GM23338 (cell line): ENCODE results near the gene ANKRD53. TPM values are rescaled to one million over a fixed set of nuclear protein-coding genes. Genes with fewer than 3 reads are reported as not detected.

Source experiments
- ATAC-seq: fragments of 200-7000 bp; cut with Tn5 transposase; 3 replicates; pipeline ENCODE4 v1.9.1; 2020
- DNase-seq: peaks from one replicate; pipeline ENCODE4 v3.0.0-alpha.2; 2015; ENCODE audit warnings: low spot score
- H2AFZ ChIP-seq: fragments of 200-600 bp; sonication (generic); 2 replicates; pipeline ENCODE4 v1.8.0; 2016; ENCODE audit warnings: antibody characterized with exemption, mild to moderate bottlenecking, moderate library complexity
- H3F3A ChIP-seq: fragments of 200-600 bp; sonication (generic); replicated peaks from 2 replicates; pipeline ENCODE4 v1.8.0; 2017; ENCODE audit warnings: antibody characterized with exemption, mixed run types, low read depth
- H3K27ac ChIP-seq: fragments of 200-600 bp; sonication (generic); 2 replicates; pipeline ENCODE4 v1.6.1; 2016; ENCODE audit warnings: low read depth
- H3K27me3 ChIP-seq: fragments of 200-600 bp; sonication (generic); 2 replicates; pipeline ENCODE4 v1.8.0; 2016; ENCODE audit warnings: mild to moderate bottlenecking, mixed run types, moderate library complexity; ENCODE audit not compliant: insufficient read depth
- H3K36me3 ChIP-seq: fragments of 200-600 bp; sonication (generic); 2 replicates; pipeline ENCODE4 v1.8.0; 2016; ENCODE audit warnings: mild to moderate bottlenecking; ENCODE audit not compliant: insufficient read depth
- H3K4me1 ChIP-seq: fragments of 200-600 bp; sonication (generic); 2 replicates; pipeline ENCODE4 v1.8.0; 2016; ENCODE audit warnings: mild to moderate bottlenecking, moderate library complexity; ENCODE audit not compliant: insufficient read depth
- H3K4me2 ChIP-seq: fragments of 200-600 bp; sonication (generic); 2 replicates; pipeline ENCODE4 v1.7.1; 2017; ENCODE audit warnings: mixed run types
- H3K4me3 ChIP-seq: fragments of 200-600 bp; sonication (generic); 2 replicates; pipeline ENCODE4 v1.6.1; 2016; ENCODE audit warnings: mixed run types
- H3K79me2 ChIP-seq: fragments of 200-600 bp; sonication (generic); replicated peaks from 2 replicates; pipeline ENCODE4 v1.8.0; 2017; ENCODE audit warnings: mild to moderate bottlenecking; ENCODE audit not compliant: insufficient read depth
- H3K9me2 ChIP-seq: fragments of 200-600 bp; sonication (generic); 2 replicates; pipeline ENCODE4 v1.8.0; 2017; ENCODE audit not compliant: insufficient read depth
- H4K20me1 ChIP-seq: fragments of 200-600 bp; sonication (generic); replicated peaks from 2 replicates; pipeline ENCODE4 v1.8.0; 2017; ENCODE audit warnings: mild to moderate bottlenecking; ENCODE audit not compliant: insufficient read depth
- H3K27ac Mint-ChIP-seq: 2 replicates; pipeline ENCODE4 v1.8.0; 2020; ENCODE audit warnings: inconsistent platforms, mild to moderate bottlenecking, moderate library complexity, mixed read lengths
- H3K27me3 Mint-ChIP-seq: 3 replicates; pipeline ENCODE4 v1.8.0; 2022; ENCODE audit warnings: low read depth, mild to moderate bottlenecking, moderate library complexity, mixed read lengths, inconsistent platforms; ENCODE audit not compliant: insufficient read depth, poor library complexity
- H3K36me3 Mint-ChIP-seq: 3 replicates; pipeline ENCODE4 v1.8.0; 2021; ENCODE audit warnings: low read depth, mild to moderate bottlenecking, inconsistent platforms, moderate library complexity, mixed read lengths
- H3K4me1 Mint-ChIP-seq: 3 replicates; pipeline ENCODE4 v1.8.0; 2020; ENCODE audit warnings: mild to moderate bottlenecking, inconsistent platforms, mixed read lengths
- H3K4me3 Mint-ChIP-seq: 3 replicates; pipeline ENCODE4 v1.8.0; 2021; ENCODE audit warnings: moderate library complexity, mild to moderate bottlenecking, inconsistent platforms, mixed read lengths
- H3K9me3 Mint-ChIP-seq: 3 replicates; pipeline ENCODE4 v1.8.0; 2020; ENCODE audit warnings: moderate library complexity, mild to moderate bottlenecking, inconsistent platforms, mixed read lengths
- JUNB ChIP-seq: IDR thresholded peaks from one replicate; pipeline ENCODE4 v1.6.1; 2016; ENCODE audit warnings: antibody characterized with exemption; ENCODE audit not compliant: unreplicated experiment
- NANOG ChIP-seq: IDR thresholded peaks from 2 replicates; pipeline ENCODE4 v1.6.1; 2016; ENCODE audit warnings: antibody characterized with exemption, borderline replicate concordance
- ZNF114 ChIP-seq: fragments of 250-450 bp; sonication (Bioruptor Pico); IDR thresholded peaks from 2 replicates; pipeline ENCODE4 v1.5.0; 2020; ENCODE audit warnings: mild to moderate bottlenecking, moderate library complexity
- ZNF331 ChIP-seq: fragments of 250-450 bp; sonication (Bioruptor Pico); IDR thresholded peaks from 2 replicates; pipeline ENCODE4 v1.5.0; 2020; ENCODE audit warnings: low read depth, mild to moderate bottlenecking, moderate library complexity
- polyA plus RNA-seq: library from polyadenylated mRNA; unstranded; fragments of >200 nt; fragmentation: Nextera tagmentation; extraction: Ambion mirVana; gene quantifications from 2 replicates; pipeline ENCODE4 v1.2.1, GENCODE V29; 2016
- total RNA-seq: library from RNA; depleted of rRNA; stranded (reverse); fragments of >200 nt; shearing (Covaris generic); gene quantifications from 2 replicates; pipeline ENCODE4 v1.2.3, GENCODE V29; 2014
- TF ChIP-seq, protein P1 (sequence below): fragments of 250-450 bp; sonication (Bioruptor Pico); IDR thresholded peaks from 2 replicates; pipeline ENCODE4 v1.5.0; 2020; ENCODE audit warnings: mild to moderate bottlenecking, moderate library complexity
- TF ChIP-seq, protein P2 (sequence below), 2 experiments: fragments of 200-600 bp in 1 of 2; sonication (generic) in 1 of 2; conservative IDR thresholded peaks; 2 replicates each; pipeline versions ENCODE4 v1.5.1 to v1.6.1; 2016 to 2017; ENCODE audit warnings: antibody characterized with exemption in 2 of 2, low read depth in 2 of 2, mild to moderate bottlenecking in 2 of 2, moderate library complexity in 1 of 2
- TF ChIP-seq, protein P3 (sequence below): IDR thresholded peaks from one replicate; pipeline ENCODE4 v1.6.1; 2018; ENCODE audit warnings: antibody characterized with exemption; ENCODE audit not compliant: unreplicated experiment

Gene ANKRD53
- total and polyA plus RNA-seq, 2 experiments from 2014 or later: 0.32 to 0.73 TPM

- H2AFZ ChIP-seq: no peak overlapping the region
- no peaks in the 10 kb centered on the region for H4K20me1 ChIP-seq
- ATAC-seq (no peak), DNase-seq (no peak)
- H3K4me1 Mint-ChIP-seq: peaks cover 4% of the 10 kb centered on the region
- TF ChIP-seq, protein P1, sequence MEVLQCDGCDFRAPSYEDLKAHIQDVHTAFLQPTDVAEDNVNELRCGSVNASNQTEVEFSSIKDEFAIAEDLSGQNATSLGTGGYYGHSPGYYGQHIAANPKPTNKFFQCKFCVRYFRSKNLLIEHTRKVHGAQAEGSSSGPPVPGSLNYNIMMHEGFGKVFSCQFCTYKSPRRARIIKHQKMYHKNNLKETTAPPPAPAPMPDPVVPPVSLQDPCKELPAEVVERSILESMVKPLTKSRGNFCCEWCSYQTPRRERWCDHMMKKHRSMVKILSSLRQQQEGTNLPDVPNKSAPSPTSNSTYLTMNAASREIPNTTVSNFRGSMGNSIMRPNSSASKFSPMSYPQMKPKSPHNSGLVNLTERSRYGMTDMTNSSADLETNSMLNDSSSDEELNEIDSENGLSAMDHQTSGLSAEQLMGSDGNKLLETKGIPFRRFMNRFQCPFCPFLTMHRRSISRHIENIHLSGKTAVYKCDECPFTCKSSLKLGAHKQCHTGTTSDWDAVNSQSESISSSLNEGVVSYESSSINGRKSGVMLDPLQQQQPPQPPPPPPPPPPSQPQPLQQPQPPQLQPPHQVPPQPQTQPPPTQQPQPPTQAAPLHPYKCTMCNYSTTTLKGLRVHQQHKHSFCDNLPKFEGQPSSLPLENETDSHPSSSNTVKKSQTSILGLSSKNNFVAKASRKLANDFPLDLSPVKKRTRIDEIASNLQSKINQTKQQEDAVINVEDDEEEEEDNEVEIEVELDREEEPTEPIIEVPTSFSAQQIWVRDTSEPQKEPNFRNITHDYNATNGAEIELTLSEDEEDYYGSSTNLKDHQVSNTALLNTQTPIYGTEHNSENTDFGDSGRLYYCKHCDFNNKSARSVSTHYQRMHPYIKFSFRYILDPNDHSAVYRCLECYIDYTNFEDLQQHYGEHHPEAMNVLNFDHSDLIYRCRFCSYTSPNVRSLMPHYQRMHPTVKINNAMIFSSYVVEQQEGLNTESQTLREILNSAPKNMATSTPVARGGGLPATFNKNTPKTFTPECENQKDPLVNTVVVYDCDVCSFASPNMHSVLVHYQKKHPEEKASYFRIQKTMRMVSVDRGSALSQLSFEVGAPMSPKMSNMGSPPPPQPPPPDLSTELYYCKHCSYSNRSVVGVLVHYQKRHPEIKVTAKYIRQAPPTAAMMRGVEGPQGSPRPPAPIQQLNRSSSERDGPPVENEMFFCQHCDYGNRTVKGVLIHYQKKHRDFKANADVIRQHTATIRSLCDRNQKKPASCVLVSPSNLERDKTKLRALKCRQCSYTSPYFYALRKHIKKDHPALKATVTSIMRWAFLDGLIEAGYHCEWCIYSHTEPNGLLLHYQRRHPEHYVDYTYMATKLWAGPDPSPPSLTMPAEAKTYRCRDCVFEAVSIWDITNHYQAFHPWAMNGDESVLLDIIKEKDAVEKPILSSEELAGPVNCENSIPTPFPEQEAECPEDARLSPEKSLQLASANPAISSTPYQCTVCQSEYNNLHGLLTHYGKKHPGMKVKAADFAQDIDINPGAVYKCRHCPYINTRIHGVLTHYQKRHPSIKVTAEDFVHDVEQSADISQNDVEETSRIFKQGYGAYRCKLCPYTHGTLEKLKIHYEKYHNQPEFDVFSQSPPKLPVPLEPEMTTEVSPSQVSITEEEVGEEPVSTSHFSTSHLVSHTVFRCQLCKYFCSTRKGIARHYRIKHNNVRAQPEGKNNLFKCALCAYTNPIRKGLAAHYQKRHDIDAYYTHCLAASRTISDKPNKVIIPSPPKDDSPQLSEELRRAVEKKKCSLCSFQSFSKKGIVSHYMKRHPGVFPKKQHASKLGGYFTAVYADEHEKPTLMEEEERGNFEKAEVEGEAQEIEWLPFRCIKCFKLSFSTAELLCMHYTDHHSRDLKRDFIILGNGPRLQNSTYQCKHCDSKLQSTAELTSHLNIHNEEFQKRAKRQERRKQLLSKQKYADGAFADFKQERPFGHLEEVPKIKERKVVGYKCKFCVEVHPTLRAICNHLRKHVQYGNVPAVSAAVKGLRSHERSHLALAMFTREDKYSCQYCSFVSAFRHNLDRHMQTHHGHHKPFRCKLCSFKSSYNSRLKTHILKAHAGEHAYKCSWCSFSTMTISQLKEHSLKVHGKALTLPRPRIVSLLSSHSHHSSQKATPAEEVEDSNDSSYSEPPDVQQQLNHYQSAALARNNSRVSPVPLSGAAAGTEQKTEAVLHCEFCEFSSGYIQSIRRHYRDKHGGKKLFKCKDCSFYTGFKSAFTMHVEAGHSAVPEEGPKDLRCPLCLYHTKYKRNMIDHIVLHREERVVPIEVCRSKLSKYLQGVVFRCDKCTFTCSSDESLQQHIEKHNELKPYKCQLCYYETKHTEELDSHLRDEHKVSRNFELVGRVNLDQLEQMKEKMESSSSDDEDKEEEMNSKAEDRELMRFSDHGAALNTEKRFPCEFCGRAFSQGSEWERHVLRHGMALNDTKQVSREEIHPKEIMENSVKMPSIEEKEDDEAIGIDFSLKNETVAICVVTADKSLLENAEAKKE: no peak
- TF ChIP-seq ZNF114: no peak
- TF ChIP-seq, protein P2, sequence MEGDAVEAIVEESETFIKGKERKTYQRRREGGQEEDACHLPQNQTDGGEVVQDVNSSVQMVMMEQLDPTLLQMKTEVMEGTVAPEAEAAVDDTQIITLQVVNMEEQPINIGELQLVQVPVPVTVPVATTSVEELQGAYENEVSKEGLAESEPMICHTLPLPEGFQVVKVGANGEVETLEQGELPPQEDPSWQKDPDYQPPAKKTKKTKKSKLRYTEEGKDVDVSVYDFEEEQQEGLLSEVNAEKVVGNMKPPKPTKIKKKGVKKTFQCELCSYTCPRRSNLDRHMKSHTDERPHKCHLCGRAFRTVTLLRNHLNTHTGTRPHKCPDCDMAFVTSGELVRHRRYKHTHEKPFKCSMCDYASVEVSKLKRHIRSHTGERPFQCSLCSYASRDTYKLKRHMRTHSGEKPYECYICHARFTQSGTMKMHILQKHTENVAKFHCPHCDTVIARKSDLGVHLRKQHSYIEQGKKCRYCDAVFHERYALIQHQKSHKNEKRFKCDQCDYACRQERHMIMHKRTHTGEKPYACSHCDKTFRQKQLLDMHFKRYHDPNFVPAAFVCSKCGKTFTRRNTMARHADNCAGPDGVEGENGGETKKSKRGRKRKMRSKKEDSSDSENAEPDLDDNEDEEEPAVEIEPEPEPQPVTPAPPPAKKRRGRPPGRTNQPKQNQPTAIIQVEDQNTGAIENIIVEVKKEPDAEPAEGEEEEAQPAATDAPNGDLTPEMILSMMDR (conservative IDR thresholded peaks at IDR 0.05; ENCODE audit: low read depth in 2 of 2): peak in 1 of 2 experiments; percentile 28; a peak in 1 of 4 replicates
- no peak overlapping the region for H3K27ac Mint-ChIP-seq
- no peaks in the 10 kb centered on the region for H3K79me2 ChIP-seq
- peaks cover 4% of the 10 kb centered on the region; the same call in 1 of the 2 replicates for H3K4me1 ChIP-seq
- H3K27me3 Mint-ChIP-seq: peaks cover 46% of the 10 kb centered on the region
- H3K9me3 Mint-ChIP-seq: no peaks in the 10 kb centered on the region
- no peaks in the 10 kb centered on the region for H3F3A ChIP-seq
- H3K36me3 ChIP-seq: no peaks in the 10 kb centered on the region
- H3K4me3 Mint-ChIP-seq: no peak overlapping the region
- no peaks in the 10 kb centered on the region for H3K9me2 ChIP-seq
- no peaks in the 10 kb centered on the region for H3K36me3 Mint-ChIP-seq
- peaks cover 68% of the 10 kb centered on the region for H3K27me3 ChIP-seq
- no peak overlapping the region for H3K4me2 ChIP-seq
- H3K27ac ChIP-seq: no peak overlapping the region
- H3K4me3 ChIP-seq: no peak overlapping the region
Observed at GRCh38 chr2:70966681-70967080, 11.7 kb upstream of the ANKRD53 start.

GRCh38 chr2:70967189-70967588 lies 11.2 kb upstream of the ANKRD53 start:
- H3K4me2 ChIP-seq: no peak overlapping the region
- TF ChIP-seq ZNF331 (CRISPR knock-in tag): no peak
- no peak for TF ChIP-seq NANOG
- TF ChIP-seq, protein P2 (conservative IDR thresholded peaks at IDR 0.05; ENCODE audit: low read depth in 2 of 2): no peak
- TF ChIP-seq, protein P3, sequence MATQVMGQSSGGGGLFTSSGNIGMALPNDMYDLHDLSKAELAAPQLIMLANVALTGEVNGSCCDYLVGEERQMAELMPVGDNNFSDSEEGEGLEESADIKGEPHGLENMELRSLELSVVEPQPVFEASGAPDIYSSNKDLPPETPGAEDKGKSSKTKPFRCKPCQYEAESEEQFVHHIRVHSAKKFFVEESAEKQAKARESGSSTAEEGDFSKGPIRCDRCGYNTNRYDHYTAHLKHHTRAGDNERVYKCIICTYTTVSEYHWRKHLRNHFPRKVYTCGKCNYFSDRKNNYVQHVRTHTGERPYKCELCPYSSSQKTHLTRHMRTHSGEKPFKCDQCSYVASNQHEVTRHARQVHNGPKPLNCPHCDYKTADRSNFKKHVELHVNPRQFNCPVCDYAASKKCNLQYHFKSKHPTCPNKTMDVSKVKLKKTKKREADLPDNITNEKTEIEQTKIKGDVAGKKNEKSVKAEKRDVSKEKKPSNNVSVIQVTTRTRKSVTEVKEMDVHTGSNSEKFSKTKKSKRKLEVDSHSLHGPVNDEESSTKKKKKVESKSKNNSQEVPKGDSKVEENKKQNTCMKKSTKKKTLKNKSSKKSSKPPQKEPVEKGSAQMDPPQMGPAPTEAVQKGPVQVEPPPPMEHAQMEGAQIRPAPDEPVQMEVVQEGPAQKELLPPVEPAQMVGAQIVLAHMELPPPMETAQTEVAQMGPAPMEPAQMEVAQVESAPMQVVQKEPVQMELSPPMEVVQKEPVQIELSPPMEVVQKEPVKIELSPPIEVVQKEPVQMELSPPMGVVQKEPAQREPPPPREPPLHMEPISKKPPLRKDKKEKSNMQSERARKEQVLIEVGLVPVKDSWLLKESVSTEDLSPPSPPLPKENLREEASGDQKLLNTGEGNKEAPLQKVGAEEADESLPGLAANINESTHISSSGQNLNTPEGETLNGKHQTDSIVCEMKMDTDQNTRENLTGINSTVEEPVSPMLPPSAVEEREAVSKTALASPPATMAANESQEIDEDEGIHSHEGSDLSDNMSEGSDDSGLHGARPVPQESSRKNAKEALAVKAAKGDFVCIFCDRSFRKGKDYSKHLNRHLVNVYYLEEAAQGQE: no peak
- no peak for TF ChIP-seq JUNB

More at GRCh38 chr2:70967189-70967588, 11.2 kb upstream of the ANKRD53 start:
- Mint-ChIP-seq H3K4me3 (no peak overlapping the region), H3K27ac (no peak overlapping the region), H3K36me3 (no peaks in the 10 kb centered on the region), H3K4me1 (peaks cover 4% of the 10 kb centered on the region), H3K27me3 (peaks cover 44% of the 10 kb centered on the region), H3K9me3 (no peaks in the 10 kb centered on the region)
- ATAC-seq: no peak
- no peak overlapping the region for H3K27ac ChIP-seq
- H3K4me1 ChIP-seq: peaks cover 4% of the 10 kb centered on the region; the same call in 1 of the 2 replicates
- H3K79me2 ChIP-seq: no peaks in the 10 kb centered on the region
- H3K36me3 ChIP-seq: no peaks in the 10 kb centered on the region
- no peak overlapping the region for H3K4me3 ChIP-seq
- no peaks in the 10 kb centered on the region for H3K9me2 ChIP-seq
- peaks cover 69% of the 10 kb centered on the region for H3K27me3 ChIP-seq
- no peaks in the 10 kb centered on the region for H3F3A ChIP-seq
- no peak for DNase-seq
- H2AFZ ChIP-seq: no peak overlapping the region
- H4K20me1 ChIP-seq: no peaks in the 10 kb centered on the region
